SK-N-SH treated with all-trans-retinoic acid at 6 μM for 48 hours (cell line): ENCODE data around the gene ABCF2.

ENCODE experiments used
- ATAC-seq: fragments of 200-7000 bp; cut with Tn5 transposase; 3 replicates; pipeline ENCODE4 v1.9.1; 2020; ENCODE audit warnings: mild to moderate bottlenecking, moderate library complexity
- ARNTL ChIP-seq: fragments of 450-650 bp; formaldehyde crosslinking; IDR thresholded peaks from 2 replicates; pipeline ENCODE4 v1.5.0; 2020; ENCODE audit warnings: low read depth, mild to moderate bottlenecking, moderate library complexity, borderline replicate concordance
- BACH2 ChIP-seq: fragments of 250-450 bp; sonication (Bioruptor Pico); IDR thresholded peaks from 2 replicates; pipeline ENCODE4 v1.9.0; 2021; ENCODE audit warnings: mild to moderate bottlenecking, borderline replicate concordance
- CSDC2 ChIP-seq: fragments of 250-450 bp; sonication (Bioruptor Pico); IDR thresholded peaks from 2 replicates; pipeline ENCODE4 v1.5.0; 2020; ENCODE audit warnings: mild to moderate bottlenecking, moderate library complexity
- ESRRG ChIP-seq: fragments of 250-450 bp; sonication (Bioruptor Pico); IDR thresholded peaks from 2 replicates; pipeline ENCODE4 v1.6.1; 2021; ENCODE audit warnings: mild to moderate bottlenecking
- ISL1 ChIP-seq: fragments of 250-450 bp; sonication (Bioruptor Pico); IDR thresholded peaks from 2 replicates; pipeline ENCODE4 v2.1.2; 2022; ENCODE audit warnings: mild to moderate bottlenecking, moderate library complexity
- OSR1 ChIP-seq: fragments of 250-450 bp; sonication (Bioruptor Pico); IDR thresholded peaks from 2 replicates; pipeline ENCODE4 v1.8.0; 2022; ENCODE audit warnings: moderate library complexity, mild to moderate bottlenecking, inconsistent platforms
- PPARA ChIP-seq: fragments of 250-450 bp; sonication (Bioruptor Pico); IDR thresholded peaks from 2 replicates; pipeline ENCODE4 v1.5.0; 2020; ENCODE audit warnings: mild to moderate bottlenecking, borderline replicate concordance
- RARB ChIP-seq: fragments of 250-450 bp; sonication (Bioruptor Pico); IDR thresholded peaks from 2 replicates; pipeline ENCODE4 v1.8.0; 2021; ENCODE audit warnings: mild to moderate bottlenecking, moderate library complexity
- SNAI2 ChIP-seq: fragments of 250-450 bp; sonication (Bioruptor Pico); IDR thresholded peaks from 2 replicates; pipeline ENCODE4 v1.5.0; 2020; ENCODE audit warnings: mild to moderate bottlenecking, moderate library complexity
- TOX ChIP-seq: fragments of 250-450 bp; sonication (Bioruptor Pico); IDR thresholded peaks from 2 replicates; pipeline ENCODE4 v1.8.0; 2021; ENCODE audit warnings: mild to moderate bottlenecking, moderate library complexity, borderline replicate concordance
- TSHZ2 ChIP-seq: fragments of 250-450 bp; sonication (Bioruptor Pico); IDR thresholded peaks from 2 replicates; pipeline ENCODE4 v1.5.0; 2020; ENCODE audit warnings: mild to moderate bottlenecking, moderate library complexity
- ZC3H10 ChIP-seq: fragments of 250-450 bp; sonication (Bioruptor Pico); IDR thresholded peaks from 2 replicates; pipeline ENCODE4 v1.5.1; 2021; ENCODE audit warnings: mild to moderate bottlenecking, moderate library complexity
- ZFP3 ChIP-seq: fragments of 250-450 bp; sonication (Bioruptor Pico); IDR thresholded peaks from 2 replicates; pipeline ENCODE4 v1.5.0; 2020; ENCODE audit warnings: mild to moderate bottlenecking, moderate library complexity
- ZFP30 ChIP-seq: fragments of 450-650 bp; formaldehyde crosslinking; IDR thresholded peaks from 2 replicates; pipeline ENCODE4 v1.5.0; 2022; ENCODE audit warnings: mild to moderate bottlenecking, moderate library complexity
- ZNF565 ChIP-seq: fragments of 450-650 bp; formaldehyde crosslinking; conservative IDR thresholded peaks from 2 replicates; pipeline ENCODE4 v1.5.0; 2020; ENCODE audit warnings: low read depth, mild to moderate bottlenecking, moderate library complexity
- ZNF8 ChIP-seq: fragments of 450-650 bp; formaldehyde crosslinking; IDR thresholded peaks from 2 replicates; pipeline ENCODE4 v1.5.0; 2020; ENCODE audit warnings: mild to moderate bottlenecking, moderate library complexity
- TF ChIP-seq, protein P1 (sequence below): fragments of 250-450 bp; sonication (Bioruptor Pico); IDR thresholded peaks from 2 replicates; pipeline ENCODE4 v1.8.0; 2021; ENCODE audit warnings: low read depth, mild to moderate bottlenecking, moderate library complexity, borderline replicate concordance
- TF ChIP-seq, protein P2 (sequence below): fragments of 250-450 bp; sonication (Bioruptor Pico); IDR thresholded peaks from 2 replicates; pipeline ENCODE4 v1.8.0; 2020; ENCODE audit warnings: mild to moderate bottlenecking, moderate library complexity, borderline replicate concordance
- TF ChIP-seq, protein P3 (sequence below): fragments of 250-450 bp; sonication (Bioruptor Pico); IDR thresholded peaks from 2 replicates; pipeline ENCODE4 v1.5.1; 2021; ENCODE audit warnings: mild to moderate bottlenecking, moderate library complexity

Gene ABCF2

DNA sequence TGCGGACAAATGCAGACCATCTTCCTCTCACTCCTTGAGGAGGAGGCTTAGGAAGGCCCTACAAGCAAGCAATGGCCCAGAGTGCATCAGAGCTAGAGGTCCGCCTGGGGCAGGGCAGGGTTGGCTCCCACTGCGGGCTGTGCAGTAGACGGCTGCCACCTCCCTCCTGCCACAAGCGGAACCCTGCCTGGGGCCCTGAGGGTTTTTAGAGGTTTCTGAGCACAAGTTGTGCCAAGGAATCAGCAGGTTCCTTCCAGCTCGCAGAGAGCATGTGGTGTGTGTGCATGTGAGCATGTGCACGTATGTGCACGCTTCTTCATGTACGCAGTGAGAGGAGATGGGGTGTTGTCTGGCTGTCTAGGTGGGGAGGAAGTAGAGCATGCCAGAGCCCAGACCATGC, 47.4 kb upstream of the ABCF2 start:
- TF ChIP-seq CSDC2 (CRISPR knock-in tag) (no peak), SNAI2 (CRISPR knock-in tag) (no peak), ARNTL (CRISPR knock-in tag) (no peak), ZFP3 (no peak), ZFP30 (no peak), ESRRG (CRISPR knock-in tag) (no peak), OSR1 (CRISPR knock-in tag) (no peak), ISL1 (no peak)
- TF ChIP-seq, protein P1, sequence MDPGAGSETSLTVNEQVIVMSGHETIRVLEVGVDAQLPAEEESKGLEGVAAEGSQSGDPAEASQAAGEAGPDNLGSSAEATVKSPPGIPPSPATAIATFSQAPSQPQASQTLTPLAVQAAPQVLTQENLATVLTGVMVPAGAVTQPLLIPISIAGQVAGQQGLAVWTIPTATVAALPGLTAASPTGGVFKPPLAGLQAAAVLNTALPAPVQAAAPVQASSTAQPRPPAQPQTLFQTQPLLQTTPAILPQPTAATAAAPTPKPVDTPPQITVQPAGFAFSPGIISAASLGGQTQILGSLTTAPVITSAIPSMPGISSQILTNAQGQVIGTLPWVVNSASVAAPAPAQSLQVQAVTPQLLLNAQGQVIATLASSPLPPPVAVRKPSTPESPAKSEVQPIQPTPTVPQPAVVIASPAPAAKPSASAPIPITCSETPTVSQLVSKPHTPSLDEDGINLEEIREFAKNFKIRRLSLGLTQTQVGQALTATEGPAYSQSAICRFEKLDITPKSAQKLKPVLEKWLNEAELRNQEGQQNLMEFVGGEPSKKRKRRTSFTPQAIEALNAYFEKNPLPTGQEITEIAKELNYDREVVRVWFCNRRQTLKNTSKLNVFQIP (CRISPR knock-in tag): no peak
- TF ChIP-seq, protein P2, sequence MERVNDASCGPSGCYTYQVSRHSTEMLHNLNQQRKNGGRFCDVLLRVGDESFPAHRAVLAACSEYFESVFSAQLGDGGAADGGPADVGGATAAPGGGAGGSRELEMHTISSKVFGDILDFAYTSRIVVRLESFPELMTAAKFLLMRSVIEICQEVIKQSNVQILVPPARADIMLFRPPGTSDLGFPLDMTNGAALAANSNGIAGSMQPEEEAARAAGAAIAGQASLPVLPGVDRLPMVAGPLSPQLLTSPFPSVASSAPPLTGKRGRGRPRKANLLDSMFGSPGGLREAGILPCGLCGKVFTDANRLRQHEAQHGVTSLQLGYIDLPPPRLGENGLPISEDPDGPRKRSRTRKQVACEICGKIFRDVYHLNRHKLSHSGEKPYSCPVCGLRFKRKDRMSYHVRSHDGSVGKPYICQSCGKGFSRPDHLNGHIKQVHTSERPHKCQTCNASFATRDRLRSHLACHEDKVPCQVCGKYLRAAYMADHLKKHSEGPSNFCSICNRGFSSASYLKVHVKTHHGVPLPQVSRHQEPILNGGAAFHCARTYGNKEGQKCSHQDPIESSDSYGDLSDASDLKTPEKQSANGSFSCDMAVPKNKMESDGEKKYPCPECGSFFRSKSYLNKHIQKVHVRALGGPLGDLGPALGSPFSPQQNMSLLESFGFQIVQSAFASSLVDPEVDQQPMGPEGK: no peak
- no peak for ATAC-seq

GRCh38 chr7:151273651-151274390, 46.8 kb upstream of the ABCF2 start:
- TF ChIP-seq, protein P2: no peak
- no peak for TF ChIP-seq ZNF565 (CRISPR knock-in tag)
- TF ChIP-seq, all 23 proteins: peak for 0
- no peak for ATAC-seq

GRCh38 chr7:151272877-151273276, 45.9 kb upstream of the ABCF2 start:
- no peak for ATAC-seq

More at GRCh38 chr7:151272877-151273276, 45.9 kb upstream of the ABCF2 start:
- TF ChIP-seq ISL1: no peak
- TF ChIP-seq ZNF565 (CRISPR knock-in tag): no peak
- TF ChIP-seq ZFP30: no peak
- TF ChIP-seq CSDC2 (CRISPR knock-in tag): no peak
- TF ChIP-seq ZNF8 (CRISPR knock-in tag): no peak
- no peak for TF ChIP-seq TSHZ2 (CRISPR knock-in tag)
- TF ChIP-seq ZFP3: no peak
- TF ChIP-seq, protein P3, sequence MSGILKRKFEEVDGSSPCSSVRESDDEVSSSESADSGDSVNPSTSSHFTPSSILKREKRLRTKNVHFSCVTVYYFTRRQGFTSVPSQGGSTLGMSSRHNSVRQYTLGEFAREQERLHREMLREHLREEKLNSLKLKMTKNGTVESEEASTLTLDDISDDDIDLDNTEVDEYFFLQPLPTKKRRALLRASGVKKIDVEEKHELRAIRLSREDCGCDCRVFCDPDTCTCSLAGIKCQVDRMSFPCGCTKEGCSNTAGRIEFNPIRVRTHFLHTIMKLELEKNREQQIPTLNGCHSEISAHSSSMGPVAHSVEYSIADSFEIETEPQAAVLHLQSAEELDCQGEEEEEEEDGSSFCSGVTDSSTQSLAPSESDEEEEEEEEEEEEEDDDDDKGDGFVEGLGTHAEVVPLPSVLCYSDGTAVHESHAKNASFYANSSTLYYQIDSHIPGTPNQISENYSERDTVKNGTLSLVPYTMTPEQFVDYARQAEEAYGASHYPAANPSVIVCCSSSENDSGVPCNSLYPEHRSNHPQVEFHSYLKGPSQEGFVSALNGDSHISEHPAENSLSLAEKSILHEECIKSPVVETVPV (CRISPR knock-in tag): no peak
- no peak for TF ChIP-seq PPARA (CRISPR knock-in tag)
- no peak for TF ChIP-seq RARB (CRISPR knock-in tag)
- no peak for TF ChIP-seq SNAI2 (CRISPR knock-in tag)
- TF ChIP-seq, protein P1 (CRISPR knock-in tag): no peak
- TF ChIP-seq ZC3H10 (CRISPR knock-in tag): no peak
- no peak for TF ChIP-seq OSR1 (CRISPR knock-in tag)
- TF ChIP-seq TOX (CRISPR knock-in tag): no peak
- no peak for TF ChIP-seq BACH2 (CRISPR knock-in tag)
